Calu3 (cell line): ENCODE data around the gene MOV10L1. TPM values are rescaled to one million over a fixed set of nuclear protein-coding genes. Genes with fewer than 3 reads are reported as not detected.

Source experiments
- BruUV-seq: library from RNA; stranded (reverse); fragments of 400-500 nt; replicated peaks from 2 replicates; lab custom pipeline; 2021; lab: Mats Ljungman, UMichigan
- CTCF ChIA-PET: fragments of 300-600 bp; sonication (Branson Sonifier 250); formaldehyde crosslinking; loops from one replicate; lab custom pipeline; 2022; ENCODE audit warnings: antibody characterized with exemption; lab: Charles Lee
- DNase-seq: peaks from one replicate; pipeline ENCODE4 v3.0.0; 2022
- H3K27ac Mint-ChIP-seq: one replicate; pipeline ENCODE4 v1.8.0; 2022; ENCODE audit warnings: mixed read lengths; ENCODE audit not compliant: unreplicated experiment
- H3K27me3 Mint-ChIP-seq: one replicate; pipeline ENCODE4 v1.8.0; 2022; ENCODE audit warnings: mixed read lengths; ENCODE audit not compliant: unreplicated experiment
- H3K36me3 Mint-ChIP-seq: one replicate; pipeline ENCODE4 v1.8.0; 2022; ENCODE audit warnings: mild to moderate bottlenecking, moderate library complexity, mixed read lengths; ENCODE audit not compliant: insufficient read depth, unreplicated experiment
- H3K4me1 Mint-ChIP-seq: one replicate; pipeline ENCODE4 v1.8.0; 2022; ENCODE audit warnings: mild to moderate bottlenecking, low read depth, mixed read lengths; ENCODE audit not compliant: unreplicated experiment
- H3K4me3 Mint-ChIP-seq: one replicate; pipeline ENCODE4 v1.8.0; 2022; ENCODE audit warnings: mild to moderate bottlenecking, low read depth, moderate library complexity, mixed read lengths; ENCODE audit not compliant: unreplicated experiment
- H3K9me3 Mint-ChIP-seq: one replicate; pipeline ENCODE4 v1.8.0; 2022; ENCODE audit warnings: low read depth, mixed read lengths; ENCODE audit not compliant: unreplicated experiment
- intact Hi-C: fragments of 100-400 bp; cut with micrococcal nuclease; formaldehyde crosslinking; loops from one replicate; pipeline ENCODE4 v1.10.0; 2022; ENCODE audit not compliant: unreplicated experiment
- total RNA-seq: library from RNA; stranded (reverse); gene quantifications from 2 replicates; pipeline ENCODE4 v1.2.3, GENCODE V29; 2022
- TF ChIP-seq, protein P1 (sequence below): fragments of 200-600 bp; IDR thresholded peaks from one replicate; pipeline ENCODE4 v1.8.0; 2022; ENCODE audit warnings: antibody characterized with exemption; ENCODE audit not compliant: unreplicated experiment

MOV10L1 gene
- total RNA-seq, 1 experiment from 2014 or later = not detected

DNA sequence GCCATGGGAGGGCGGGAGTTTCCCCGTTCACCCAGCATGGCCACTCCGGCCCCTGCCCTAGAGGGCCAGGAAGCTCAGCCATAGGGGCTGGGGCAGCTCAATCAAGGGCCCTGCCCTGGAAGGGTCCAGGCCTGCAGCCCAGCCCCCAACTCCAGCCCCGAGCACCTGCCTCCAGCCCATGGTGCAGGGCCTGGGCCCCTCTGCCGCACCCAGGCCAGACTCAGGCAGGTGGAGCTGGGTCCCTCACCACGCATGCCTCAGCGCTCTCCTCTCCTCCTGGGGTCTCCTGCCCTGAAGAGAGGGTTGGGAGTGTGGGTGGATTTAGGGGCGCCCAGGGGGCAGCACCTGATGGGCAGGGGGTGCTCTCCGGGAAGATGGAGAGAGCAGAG lies 17.6 kb upstream of the MOV10L1 start:
- no peaks in the 10 kb centered on the region for H3K4me1 Mint-ChIP-seq
- CTCF ChIA-PET = no interaction called here
- DNase-seq = no peak
- H3K36me3 Mint-ChIP-seq = no peaks in the 10 kb centered on the region
- H3K4me3 Mint-ChIP-seq = no peak overlapping the region
- no peaks in the 10 kb centered on the region for H3K9me3 Mint-ChIP-seq
- no peak overlapping the region for H3K27ac Mint-ChIP-seq
- H3K27me3 Mint-ChIP-seq = peaks cover 60% of the 10 kb centered on the region
- BruUV-seq = no TSS peak
- intact Hi-C loops = no loop called here
- TF ChIP-seq, protein P1, sequence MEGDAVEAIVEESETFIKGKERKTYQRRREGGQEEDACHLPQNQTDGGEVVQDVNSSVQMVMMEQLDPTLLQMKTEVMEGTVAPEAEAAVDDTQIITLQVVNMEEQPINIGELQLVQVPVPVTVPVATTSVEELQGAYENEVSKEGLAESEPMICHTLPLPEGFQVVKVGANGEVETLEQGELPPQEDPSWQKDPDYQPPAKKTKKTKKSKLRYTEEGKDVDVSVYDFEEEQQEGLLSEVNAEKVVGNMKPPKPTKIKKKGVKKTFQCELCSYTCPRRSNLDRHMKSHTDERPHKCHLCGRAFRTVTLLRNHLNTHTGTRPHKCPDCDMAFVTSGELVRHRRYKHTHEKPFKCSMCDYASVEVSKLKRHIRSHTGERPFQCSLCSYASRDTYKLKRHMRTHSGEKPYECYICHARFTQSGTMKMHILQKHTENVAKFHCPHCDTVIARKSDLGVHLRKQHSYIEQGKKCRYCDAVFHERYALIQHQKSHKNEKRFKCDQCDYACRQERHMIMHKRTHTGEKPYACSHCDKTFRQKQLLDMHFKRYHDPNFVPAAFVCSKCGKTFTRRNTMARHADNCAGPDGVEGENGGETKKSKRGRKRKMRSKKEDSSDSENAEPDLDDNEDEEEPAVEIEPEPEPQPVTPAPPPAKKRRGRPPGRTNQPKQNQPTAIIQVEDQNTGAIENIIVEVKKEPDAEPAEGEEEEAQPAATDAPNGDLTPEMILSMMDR = no peak

DNA sequence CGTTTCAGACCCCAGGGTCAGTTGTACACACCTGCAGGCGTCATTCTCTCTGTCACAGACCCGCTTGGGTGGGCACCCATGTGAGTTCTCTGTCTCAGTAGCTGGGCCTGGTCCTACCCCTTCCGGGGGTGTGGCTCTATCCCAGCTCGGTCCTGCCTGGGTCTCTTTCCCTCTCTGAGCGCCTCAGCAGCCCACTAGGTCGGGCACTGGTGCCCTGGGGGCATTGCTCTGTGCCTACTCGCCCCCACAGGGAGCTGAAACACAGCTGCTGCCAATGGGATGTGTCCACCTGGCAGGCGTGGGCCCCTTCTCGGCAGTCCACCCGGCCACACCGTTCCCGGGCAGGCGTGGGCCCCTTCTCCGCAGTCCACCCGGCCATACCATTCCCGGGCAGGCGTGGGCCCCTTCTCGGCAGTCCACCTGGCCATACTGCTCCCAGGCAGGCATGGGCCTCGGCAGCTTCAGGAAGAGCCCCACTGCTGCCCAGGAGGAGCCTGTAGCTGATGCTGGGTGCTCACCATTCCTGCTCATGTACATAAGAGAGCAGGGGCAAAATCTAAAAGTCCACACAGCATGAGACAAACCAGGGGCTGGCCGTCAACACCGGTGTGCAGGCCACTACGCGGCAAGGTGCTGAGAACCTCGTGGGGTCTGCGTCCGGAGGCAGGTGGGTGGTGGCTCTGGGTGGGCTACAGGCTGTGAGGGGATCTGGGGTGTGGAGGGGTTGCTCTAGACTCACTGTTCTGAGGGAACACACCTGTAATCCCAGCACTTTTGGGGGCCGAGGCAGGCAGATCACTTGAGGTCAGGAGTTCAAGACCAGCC lies 16.9 kb upstream of the MOV10L1 start:
- TF ChIP-seq, protein P1 = no peak
- intact Hi-C loops = no loop called here
- Mint-ChIP-seq H3K4me3 (no peak overlapping the region), H3K9me3 (no peaks in the 10 kb centered on the region), H3K36me3 (no peaks in the 10 kb centered on the region), H3K27ac (no peak overlapping the region), H3K4me1 (no peaks in the 10 kb centered on the region), H3K27me3 (peaks cover 53% of the 10 kb centered on the region)
- no TSS peak for BruUV-seq
- CTCF ChIA-PET = no interaction called here
- DNase-seq = no peak

DNA sequence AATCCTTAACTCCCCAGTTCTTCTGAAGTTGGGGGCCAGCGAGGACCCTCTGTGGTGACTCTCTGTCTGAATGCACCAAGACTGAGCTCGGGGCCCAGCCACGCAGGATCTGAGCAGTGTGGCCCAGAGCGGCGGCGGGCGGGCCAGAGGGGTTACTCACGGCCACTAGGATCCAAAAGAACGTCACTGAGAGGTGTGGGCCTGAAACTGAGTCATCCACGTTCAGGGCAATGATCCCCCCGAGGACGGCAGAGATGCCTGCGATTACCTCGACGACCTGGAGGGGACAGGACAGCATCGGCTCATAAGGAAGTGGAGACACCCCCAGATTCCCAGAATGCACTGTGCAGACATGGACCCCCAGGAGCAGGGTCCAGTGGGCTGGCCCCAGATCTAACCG lies 15.8 kb upstream of the MOV10L1 start:
- no peak overlapping the region for H3K27ac Mint-ChIP-seq
- no peaks in the 10 kb centered on the region for H3K36me3 Mint-ChIP-seq
- H3K9me3 Mint-ChIP-seq = no peaks in the 10 kb centered on the region
- BruUV-seq = no TSS peak
- CTCF ChIA-PET = no interaction called here
- H3K4me3 Mint-ChIP-seq = no peak overlapping the region
- DNase-seq = no peak
- H3K4me1 Mint-ChIP-seq = no peaks in the 10 kb centered on the region
- TF ChIP-seq, protein P1 = no peak
- H3K27me3 Mint-ChIP-seq = peaks cover 47% of the 10 kb centered on the region
- intact Hi-C loops = no loop called here

DNA sequence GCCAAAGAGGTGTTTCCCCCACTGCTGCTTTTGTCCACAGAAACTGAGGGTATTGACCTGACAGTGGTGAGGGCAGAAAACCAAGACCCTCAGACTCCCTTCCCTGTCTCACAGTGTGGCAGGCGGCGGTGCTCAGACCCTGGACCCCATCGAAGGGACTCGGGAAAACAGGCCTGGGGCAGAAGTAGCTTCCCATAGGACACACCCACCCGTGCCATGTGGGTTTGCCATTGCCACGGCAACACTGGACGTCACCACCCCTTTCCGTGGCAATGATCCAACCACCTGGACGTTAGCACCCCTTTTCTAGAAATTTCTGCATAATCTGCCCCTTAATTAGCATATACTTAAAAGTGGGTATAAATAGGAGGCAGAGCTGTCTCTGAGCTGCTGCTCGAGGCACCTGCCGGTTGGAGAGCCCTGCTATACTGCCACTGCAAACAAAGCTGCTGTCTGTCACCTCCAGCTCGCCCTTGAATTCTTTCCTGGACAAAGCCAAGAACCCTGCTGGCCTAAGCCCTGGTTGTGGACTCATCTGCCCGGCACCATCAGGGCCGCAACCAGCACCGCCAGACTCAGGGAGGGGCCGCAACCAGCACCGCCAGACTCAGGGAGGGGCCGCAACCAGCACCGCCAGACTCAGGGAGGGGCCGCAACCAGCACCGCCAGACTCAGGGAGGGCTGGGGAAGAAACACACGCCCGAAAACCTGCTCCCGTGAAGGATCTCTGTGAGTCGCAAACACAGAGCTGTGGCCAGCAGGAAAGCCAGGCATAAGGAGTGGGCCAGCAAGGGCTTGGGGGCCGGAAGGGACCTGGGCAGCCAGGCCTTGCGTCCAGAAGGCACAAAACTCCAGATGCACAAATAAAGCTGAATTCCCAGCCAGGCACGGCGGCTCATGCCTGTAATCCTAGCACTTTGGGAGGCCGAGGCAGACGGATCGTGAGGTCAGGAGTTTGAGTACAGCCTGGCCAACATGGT lies 15.0 kb upstream of the MOV10L1 start:
- BruUV-seq = no TSS peak
- peaks cover 46% of the 10 kb centered on the region for H3K27me3 Mint-ChIP-seq
- H3K27ac Mint-ChIP-seq = no peak overlapping the region
- no peak for DNase-seq
- no peaks in the 10 kb centered on the region for H3K36me3 Mint-ChIP-seq
- no peak overlapping the region for H3K4me3 Mint-ChIP-seq
- H3K9me3 Mint-ChIP-seq = no peaks in the 10 kb centered on the region
- no peaks in the 10 kb centered on the region for H3K4me1 Mint-ChIP-seq
- intact Hi-C loops = no loop called here
- CTCF ChIA-PET = no interaction called here
- TF ChIP-seq, protein P1 = no peak
